HEK293 (cell line): Measurements from ENCODE around the gene RPL29.

Experiments used
- CTCF ChIA-PET: fragments of 350-600 bp; formaldehyde crosslinking; extraction: SDS; loops from one replicate; lab custom pipeline; 2021; ENCODE audit warnings: antibody characterized with exemption; lab: Yijun Ruan, JAX
- POLR2A ChIA-PET: fragments of 300-600 bp; formaldehyde crosslinking; extraction: SDS; loops from one replicate; lab custom pipeline; 2020; ENCODE audit warnings: antibody characterized with exemption, inconsistent platforms; lab: Yijun Ruan, JAX
- H3K27ac ChIP-seq: fragments of 200-500 bp; sonication (Bioruptor generic); 2 replicates; pipeline ENCODE4 v1.5.1; 2014; ENCODE audit warnings: low read depth, low read length, control low read depth, inconsistent platforms; ENCODE audit errors: extremely low read depth
- H3K36me3 ChIP-seq, 2 experiments: fragments of 200-500 bp in 1 of 2; sonication (Bioruptor generic) in 1 of 2; 1 replicate in 1 of 2; 2 replicates in 1 of 2; pipeline ENCODE4 v1.5.1; 2014 to 2017; ENCODE audit warnings: inconsistent platforms in 2 of 2, low read length in 2 of 2; ENCODE audit not compliant: control insufficient read depth in 2 of 2, insufficient read depth in 1 of 2
- H3K4me1 ChIP-seq: fragments of 200-500 bp; sonication (Bioruptor generic); 2 replicates; pipeline ENCODE4 v1.5.1; 2014; ENCODE audit warnings: mild to moderate bottlenecking, low read length, inconsistent platforms; ENCODE audit not compliant: control insufficient read depth, insufficient read depth
- H3K4me3 ChIP-seq: 2 replicates; pipeline ENCODE4 v1.5.1; 2011; ENCODE audit warnings: low read depth, mild to moderate bottlenecking, control low read depth, low read length, moderate library complexity
- H3K9me3 ChIP-seq: fragments of 200-500 bp; sonication (Bioruptor generic); 2 replicates; pipeline ENCODE4 v1.5.1; 2014; ENCODE audit warnings: low read depth, low read length, inconsistent platforms; ENCODE audit not compliant: control insufficient read depth, insufficient read depth
- HOXA7 ChIP-seq: sonication (generic); formaldehyde crosslinking; IDR thresholded peaks from 2 replicates; pipeline ENCODE4 v1.8.1; 2022; ENCODE audit warnings: missing genetic modification reagents, borderline replicate concordance
- KLF16 ChIP-seq: fragments of 450-650 bp; formaldehyde crosslinking; IDR thresholded peaks from 2 replicates; pipeline ENCODE4 v1.5.1; 2017; ENCODE audit warnings: missing biosample characterization, missing genetic modification characterization
- SETDB1 ChIP-seq: IDR thresholded peaks from one replicate; pipeline ENCODE4 v1.6.1; 2017; ENCODE audit warnings: mild to moderate bottlenecking, low read length, moderate library complexity, mixed read lengths; ENCODE audit not compliant: insufficient read length
- ZBTB20 ChIP-seq: fragments of 450-650 bp; formaldehyde crosslinking; IDR thresholded peaks from 2 replicates; pipeline ENCODE4 v1.5.1; 2016; ENCODE audit warnings: missing biosample characterization, missing genetic modification characterization
- ZBTB7A ChIP-seq: fragments of 450-650 bp; formaldehyde crosslinking; IDR thresholded peaks from 2 replicates; pipeline ENCODE4 v1.5.1; 2016; ENCODE audit warnings: low read depth, missing biosample characterization, missing genetic modification characterization
- ZFP3 ChIP-seq: fragments of 450-650 bp; formaldehyde crosslinking; IDR thresholded peaks from 2 replicates; pipeline ENCODE4 v1.5.1; 2016; ENCODE audit warnings: low read depth, missing biosample characterization, missing genetic modification characterization
- ZNF132 ChIP-seq: fragments of 450-650 bp; formaldehyde crosslinking; IDR thresholded peaks from 2 replicates; pipeline ENCODE4 v1.5.1; 2017; ENCODE audit warnings: missing biosample characterization, missing genetic modification characterization, borderline replicate concordance
- ZNF175 ChIP-seq: fragments of 450-650 bp; formaldehyde crosslinking; IDR thresholded peaks from 2 replicates; pipeline ENCODE4 v1.5.1; 2016; ENCODE audit warnings: missing biosample characterization, missing genetic modification characterization
- ZNF24 ChIP-seq: fragments of 450-650 bp; formaldehyde crosslinking; IDR thresholded peaks from 2 replicates; pipeline ENCODE4 v1.5.1; 2016; ENCODE audit warnings: missing biosample characterization, missing genetic modification characterization
- ZNF266 ChIP-seq: fragments of 450-650 bp; formaldehyde crosslinking; IDR thresholded peaks from 2 replicates; pipeline ENCODE4 v1.5.1; 2016; ENCODE audit warnings: missing biosample characterization, missing genetic modification characterization, low read depth
- ZNF350 ChIP-seq: fragments of 450-650 bp; formaldehyde crosslinking; IDR thresholded peaks from 2 replicates; pipeline ENCODE4 v1.5.0; 2017; ENCODE audit warnings: missing biosample characterization, mild to moderate bottlenecking, missing genetic modification characterization
- ZNF354C ChIP-seq: fragments of 450-650 bp; formaldehyde crosslinking; IDR thresholded peaks from 2 replicates; pipeline ENCODE4 v1.5.1; 2016; ENCODE audit warnings: missing biosample characterization, missing genetic modification characterization, low read depth, borderline replicate concordance
- ZNF394 ChIP-seq: fragments of 450-650 bp; formaldehyde crosslinking; IDR thresholded peaks from 2 replicates; pipeline ENCODE4 v1.5.1; 2016; ENCODE audit warnings: missing biosample characterization, missing genetic modification characterization, mild to moderate bottlenecking, moderate library complexity, borderline replicate concordance
- ZNF398 ChIP-seq: fragments of 450-650 bp; formaldehyde crosslinking; IDR thresholded peaks from 2 replicates; pipeline ENCODE4 v1.5.1; 2017; ENCODE audit warnings: missing biosample characterization, missing genetic modification characterization
- ZNF548 ChIP-seq: fragments of 450-650 bp; formaldehyde crosslinking; IDR thresholded peaks from 2 replicates; pipeline ENCODE4 v1.5.1; 2016; ENCODE audit warnings: missing biosample characterization, missing genetic modification characterization
- ZNF747 ChIP-seq: fragments of 450-650 bp; formaldehyde crosslinking; IDR thresholded peaks from 2 replicates; pipeline ENCODE4 v1.5.1; 2016; ENCODE audit warnings: missing biosample characterization, missing genetic modification characterization
- ZNF76 ChIP-seq: fragments of 450-650 bp; formaldehyde crosslinking; IDR thresholded peaks from 2 replicates; pipeline ENCODE4; 2016; ENCODE audit warnings: low read depth, missing biosample characterization, missing genetic modification characterization, borderline replicate concordance
- ZNF830 ChIP-seq: fragments of 450-650 bp; IDR thresholded peaks from 2 replicates; pipeline ENCODE4 v1.5.0; 2018; ENCODE audit warnings: missing biosample characterization, missing genetic modification characterization, low read depth, mild to moderate bottlenecking, moderate library complexity
- TF ChIP-seq, protein P1 (sequence below): fragments of 450-650 bp; formaldehyde crosslinking; IDR thresholded peaks from 2 replicates; pipeline ENCODE4 v1.5.1; 2016; ENCODE audit warnings: missing biosample characterization, missing genetic modification characterization
- TF ChIP-seq, protein P2 (sequence below): fragments of 450-650 bp; formaldehyde crosslinking; IDR thresholded peaks from 2 replicates; pipeline ENCODE4 v1.5.1; 2017; ENCODE audit warnings: missing biosample characterization, missing genetic modification characterization
- TF ChIP-seq, protein P3 (sequence below): fragments of 450-650 bp; formaldehyde crosslinking; IDR thresholded peaks from 2 replicates; pipeline ENCODE4 v1.5.1; 2016; ENCODE audit warnings: missing biosample characterization, missing genetic modification characterization, low read depth
- TF ChIP-seq, protein P4 (sequence below): fragments of 450-650 bp; formaldehyde crosslinking; IDR thresholded peaks from 2 replicates; pipeline ENCODE4 v1.5.1; 2017; ENCODE audit warnings: missing biosample characterization, missing genetic modification characterization

RPL29 gene

DNA sequence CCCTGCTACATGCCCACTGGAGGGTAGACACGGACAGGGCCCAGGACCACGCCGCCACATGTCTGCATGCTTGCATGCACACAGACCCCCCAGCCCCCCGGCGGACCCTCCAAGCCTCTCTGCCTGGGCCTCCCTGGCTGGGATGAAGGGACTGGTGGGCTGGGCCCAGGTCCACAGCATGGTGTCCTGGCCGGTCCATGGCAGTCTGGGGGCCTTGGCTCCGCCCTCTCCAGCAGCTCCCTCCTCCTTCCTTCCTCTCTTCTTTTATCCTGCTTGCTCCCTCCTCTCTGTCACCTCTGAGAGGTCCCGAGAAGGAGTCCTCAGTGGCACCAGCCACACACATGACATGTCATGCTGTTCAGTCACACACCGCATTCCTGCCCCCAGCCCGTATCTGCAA lies 36.2 kb upstream of the RPL29 start:
- ChIA-PET POLR2A (interaction anchor here (0.9 to 1.0 kb wide), 2 partner anchors 10 to 14 kb away, joined by 3 read pairs; no protein-coding TSS in a partner anchor), CTCF (no interaction called here)
- no peaks in the 10 kb centered on the region for H3K9me3 ChIP-seq

GRCh38 chr3:52030714-52031310 lies 35.1 kb upstream of the RPL29 start:
- ChIA-PET CTCF (interaction anchor here (0.7 to 1.5 kb wide), 2 partner anchors 87 to 93 kb away, joined by 3 read pairs; no protein-coding TSS in a partner anchor), POLR2A (no interaction called here)
- no peaks in the 10 kb centered on the region for H3K4me1 ChIP-seq
- H3K4me3 ChIP-seq = no peak overlapping the region
- no peaks in the 10 kb centered on the region for H3K9me3 ChIP-seq
- no peaks in the 10 kb centered on the region for H3K36me3 ChIP-seq
- TF ChIP-seq ZNF24 (tag by site-specific recombination) = no peak
- no peak for TF ChIP-seq ZNF350 (tag by site-specific recombination)
- no peak overlapping the region for H3K27ac ChIP-seq

More for the DNA sequence above, 36.2 kb upstream of the RPL29 start:
- no peak overlapping the region for H3K27ac ChIP-seq
- no peak for TF ChIP-seq ZFP3 (tag by site-specific recombination)
- TF ChIP-seq HOXA7 (CRISPR knock-in tag) = no peak
- no peak for TF ChIP-seq ZNF175 (tag by site-specific recombination)
- TF ChIP-seq, protein P1, sequence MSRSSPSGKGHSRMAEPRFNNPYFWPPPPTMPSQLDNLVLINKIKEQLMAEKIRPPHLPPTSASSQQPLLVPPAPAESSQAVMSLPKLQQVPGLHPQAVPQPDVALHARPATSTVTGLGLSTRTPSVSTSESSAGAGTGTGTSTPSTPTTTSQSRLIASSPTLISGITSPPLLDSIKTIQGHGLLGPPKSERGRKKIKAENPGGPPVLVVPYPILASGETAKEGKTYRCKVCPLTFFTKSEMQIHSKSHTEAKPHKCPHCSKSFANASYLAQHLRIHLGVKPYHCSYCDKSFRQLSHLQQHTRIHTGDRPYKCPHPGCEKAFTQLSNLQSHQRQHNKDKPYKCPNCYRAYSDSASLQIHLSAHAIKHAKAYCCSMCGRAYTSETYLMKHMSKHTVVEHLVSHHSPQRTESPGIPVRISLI (tag by site-specific recombination) = no peak
- TF ChIP-seq ZNF548 (tag by site-specific recombination) = no peak
- no peak for TF ChIP-seq ZNF132 (tag by site-specific recombination)
- TF ChIP-seq, protein P2, sequence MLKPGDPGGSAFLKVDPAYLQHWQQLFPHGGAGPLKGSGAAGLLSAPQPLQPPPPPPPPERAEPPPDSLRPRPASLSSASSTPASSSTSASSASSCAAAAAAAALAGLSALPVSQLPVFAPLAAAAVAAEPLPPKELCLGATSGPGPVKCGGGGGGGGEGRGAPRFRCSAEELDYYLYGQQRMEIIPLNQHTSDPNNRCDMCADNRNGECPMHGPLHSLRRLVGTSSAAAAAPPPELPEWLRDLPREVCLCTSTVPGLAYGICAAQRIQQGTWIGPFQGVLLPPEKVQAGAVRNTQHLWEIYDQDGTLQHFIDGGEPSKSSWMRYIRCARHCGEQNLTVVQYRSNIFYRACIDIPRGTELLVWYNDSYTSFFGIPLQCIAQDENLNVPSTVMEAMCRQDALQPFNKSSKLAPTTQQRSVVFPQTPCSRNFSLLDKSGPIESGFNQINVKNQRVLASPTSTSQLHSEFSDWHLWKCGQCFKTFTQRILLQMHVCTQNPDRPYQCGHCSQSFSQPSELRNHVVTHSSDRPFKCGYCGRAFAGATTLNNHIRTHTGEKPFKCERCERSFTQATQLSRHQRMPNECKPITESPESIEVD = no peak
- H3K36me3 ChIP-seq = no peaks in the 10 kb centered on the region
- H3K4me3 ChIP-seq = no peak overlapping the region
- no peaks in the 10 kb centered on the region for H3K4me1 ChIP-seq

DNA sequence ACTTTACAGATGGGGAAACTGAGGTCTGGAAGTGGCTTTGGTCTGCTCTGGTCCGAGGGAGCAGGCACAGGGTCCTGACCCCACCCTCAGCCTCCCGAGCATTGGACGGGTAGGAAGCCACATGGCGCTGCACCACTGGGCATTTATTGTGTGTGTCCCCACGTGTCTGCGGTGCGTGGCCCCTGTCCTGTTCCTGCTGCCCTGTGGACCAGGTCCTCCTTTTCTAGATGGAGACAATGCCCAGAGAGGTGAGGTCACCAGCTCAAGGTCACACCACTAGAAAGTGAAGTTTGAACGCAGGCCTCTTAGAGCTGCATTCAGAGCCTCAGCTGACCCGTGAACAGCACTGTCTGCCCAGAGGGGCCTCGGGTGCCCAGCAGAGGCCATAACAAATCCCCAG lies 33.8 kb upstream of the RPL29 start:
- ChIA-PET CTCF (no interaction called here), POLR2A (interaction anchor here (0.6 kb wide), 1 partner anchor 437 kb away, joined by 4 read pairs; no protein-coding TSS in a partner anchor)
- H3K4me1 ChIP-seq = no peaks in the 10 kb centered on the region
- H3K36me3 ChIP-seq = no peaks in the 10 kb centered on the region
- no peak overlapping the region for H3K4me3 ChIP-seq
- no peaks in the 10 kb centered on the region for H3K9me3 ChIP-seq
- no peak overlapping the region for H3K27ac ChIP-seq
- TF ChIP-seq ZNF398 = no peak
- no peak for TF ChIP-seq ZNF830
- no peak for TF ChIP-seq ZBTB20 (tag by site-specific recombination)
- no peak for TF ChIP-seq ZNF76 (tag by site-specific recombination)
- TF ChIP-seq, protein P3, sequence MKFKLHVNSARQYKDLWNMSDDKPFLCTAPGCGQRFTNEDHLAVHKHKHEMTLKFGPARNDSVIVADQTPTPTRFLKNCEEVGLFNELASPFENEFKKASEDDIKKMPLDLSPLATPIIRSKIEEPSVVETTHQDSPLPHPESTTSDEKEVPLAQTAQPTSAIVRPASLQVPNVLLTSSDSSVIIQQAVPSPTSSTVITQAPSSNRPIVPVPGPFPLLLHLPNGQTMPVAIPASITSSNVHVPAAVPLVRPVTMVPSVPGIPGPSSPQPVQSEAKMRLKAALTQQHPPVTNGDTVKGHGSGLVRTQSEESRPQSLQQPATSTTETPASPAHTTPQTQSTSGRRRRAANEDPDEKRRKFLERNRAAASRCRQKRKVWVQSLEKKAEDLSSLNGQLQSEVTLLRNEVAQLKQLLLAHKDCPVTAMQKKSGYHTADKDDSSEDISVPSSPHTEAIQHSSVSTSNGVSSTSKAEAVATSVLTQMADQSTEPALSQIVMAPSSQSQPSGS (tag by site-specific recombination) = no peak
- no peak for TF ChIP-seq ZNF266
- no peak for TF ChIP-seq ZNF394
- TF ChIP-seq SETDB1 = no peak
- TF ChIP-seq, protein P4, sequence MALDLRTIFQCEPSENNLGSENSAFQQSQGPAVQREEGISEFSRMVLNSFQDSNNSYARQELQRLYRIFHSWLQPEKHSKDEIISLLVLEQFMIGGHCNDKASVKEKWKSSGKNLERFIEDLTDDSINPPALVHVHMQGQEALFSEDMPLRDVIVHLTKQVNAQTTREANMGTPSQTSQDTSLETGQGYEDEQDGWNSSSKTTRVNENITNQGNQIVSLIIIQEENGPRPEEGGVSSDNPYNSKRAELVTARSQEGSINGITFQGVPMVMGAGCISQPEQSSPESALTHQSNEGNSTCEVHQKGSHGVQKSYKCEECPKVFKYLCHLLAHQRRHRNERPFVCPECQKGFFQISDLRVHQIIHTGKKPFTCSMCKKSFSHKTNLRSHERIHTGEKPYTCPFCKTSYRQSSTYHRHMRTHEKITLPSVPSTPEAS (tag by site-specific recombination) = no peak
- no peak for TF ChIP-seq ZNF747 (tag by site-specific recombination)
- TF ChIP-seq KLF16 (tag by site-specific recombination) = no peak
- TF ChIP-seq ZNF354C (tag by site-specific recombination) = no peak
- TF ChIP-seq, protein P1 (tag by site-specific recombination) = no peak
- TF ChIP-seq ZBTB7A = no peak
